Stromal cell of bone marrow (primary cell): ENCODE results near the gene GCC2.
"Not testable (repeated sequence)": the region's sequence is repeated elsewhere in the genome, so short reads cannot be mapped to it uniquely, and the experiment has no call there.

Experiments used
- DNase-seq: peaks from one replicate; pipeline ENCODE4 v3.0.0-alpha.2; 2012; ENCODE audit warnings: low read depth

GCC2 gene

GRCh38 chr2:108444941-108445840, 3.8 kb upstream of the GCC2 start:
- DNase-seq, result no peak

DNA sequence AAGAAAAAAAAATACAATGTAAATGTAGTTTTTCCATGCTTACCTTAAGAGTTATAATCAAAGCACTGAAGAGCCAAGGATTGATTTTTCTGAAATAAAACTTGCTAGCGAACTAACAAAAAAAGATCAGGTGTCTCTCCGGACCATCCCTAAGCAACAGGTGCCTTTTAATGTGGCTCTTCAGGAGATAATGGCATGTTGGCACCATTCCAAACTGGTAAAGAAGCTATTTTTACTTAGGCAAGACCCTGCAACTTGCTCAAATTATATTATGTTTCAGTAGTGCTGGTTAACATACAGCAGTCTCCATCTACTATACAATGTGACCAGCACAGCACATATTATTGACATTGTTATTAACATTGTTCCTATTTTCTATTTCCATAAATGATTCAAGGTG, 2.3 kb upstream of the GCC2 start:
- DNase-seq, result no peak

DNA sequence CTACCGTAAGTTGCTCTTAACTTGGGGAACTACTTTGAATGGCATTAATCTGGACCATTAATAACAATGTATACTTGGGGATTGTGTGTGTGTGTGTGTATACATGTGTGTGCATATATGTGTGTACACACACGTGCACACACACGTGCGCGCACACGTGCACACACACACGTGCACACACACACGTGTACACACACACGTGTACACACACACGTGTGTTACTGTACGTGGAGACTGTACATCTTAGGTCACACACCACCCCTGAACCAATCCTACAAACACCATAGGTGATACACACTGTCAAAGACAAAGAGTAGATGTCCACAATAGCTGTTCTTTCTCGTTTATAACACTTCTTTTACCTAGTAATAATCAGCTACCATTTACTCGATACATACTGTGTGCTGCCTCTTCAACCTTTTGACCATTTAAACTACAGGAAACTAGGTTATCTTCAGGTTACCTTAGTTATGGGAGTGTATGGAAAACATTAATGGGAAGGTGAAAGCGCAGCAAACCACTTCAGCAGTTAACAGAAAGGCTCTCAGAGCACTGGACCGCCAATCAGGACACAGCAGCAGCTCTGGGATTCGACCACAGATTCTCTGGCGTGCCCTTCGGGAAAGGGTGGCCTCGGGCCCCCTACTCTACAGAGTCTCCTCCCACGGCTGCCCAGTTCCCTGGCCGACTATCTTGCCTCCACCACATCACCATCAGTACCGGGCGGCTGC, 894 bp upstream of the GCC2 start:
- no peak for DNase-seq

DNA sequence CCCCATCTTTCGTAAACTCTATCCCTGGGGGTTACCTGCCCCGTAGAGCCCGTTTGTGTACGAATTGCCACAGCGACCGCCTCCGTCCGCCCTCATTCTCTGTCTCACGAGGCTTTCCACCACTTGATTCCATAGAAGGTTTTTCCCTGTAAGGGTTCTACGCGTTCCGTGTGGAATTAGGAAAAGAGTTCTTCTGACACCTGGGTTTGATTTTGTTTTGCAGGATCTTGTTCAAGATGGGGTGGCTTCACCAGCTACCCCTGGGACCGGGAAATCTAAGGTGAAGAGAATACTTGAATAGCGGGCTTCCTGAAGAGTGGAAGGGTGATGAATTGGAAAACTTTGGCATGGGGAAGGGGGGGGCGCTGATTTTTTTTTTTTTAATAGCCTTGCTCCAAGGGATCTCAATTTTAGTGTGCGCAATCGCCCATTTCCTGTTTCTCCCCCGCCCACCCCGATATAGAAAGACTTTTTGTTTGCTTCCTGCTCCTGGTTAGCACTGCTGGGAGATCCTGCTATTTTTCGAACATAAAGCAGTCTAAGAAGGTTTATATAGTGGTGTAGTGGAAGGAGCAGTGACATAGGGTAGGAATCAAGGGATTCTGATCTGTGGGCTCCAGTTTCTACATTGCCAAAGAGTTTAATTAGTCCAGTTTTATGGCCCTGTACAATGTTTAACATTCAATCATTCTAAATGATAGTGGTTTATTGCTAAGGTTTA, 564 bp downstream of the GCC2 start:
- DNase-seq, result no peak

DNA sequence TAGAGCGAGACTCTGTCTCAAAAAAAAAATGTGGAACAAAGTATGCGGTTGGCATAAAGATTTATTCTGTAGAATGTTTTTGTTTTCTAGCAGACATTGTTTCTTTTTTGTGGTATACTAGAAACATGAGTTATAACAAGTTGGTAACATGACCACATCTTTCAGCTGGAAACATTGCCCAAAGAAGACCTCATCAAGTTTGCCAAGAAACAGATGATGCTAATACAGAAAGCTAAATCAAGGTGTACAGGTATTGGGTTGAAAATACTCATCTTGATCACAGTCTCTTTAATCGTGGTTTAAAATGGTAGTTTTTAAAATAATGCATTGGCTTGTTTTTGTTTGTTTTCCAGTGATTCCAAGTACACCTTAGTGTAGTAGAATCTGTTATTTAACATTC, 1.9 kb downstream of the GCC2 start:
- DNase-seq, result no peak

DNA sequence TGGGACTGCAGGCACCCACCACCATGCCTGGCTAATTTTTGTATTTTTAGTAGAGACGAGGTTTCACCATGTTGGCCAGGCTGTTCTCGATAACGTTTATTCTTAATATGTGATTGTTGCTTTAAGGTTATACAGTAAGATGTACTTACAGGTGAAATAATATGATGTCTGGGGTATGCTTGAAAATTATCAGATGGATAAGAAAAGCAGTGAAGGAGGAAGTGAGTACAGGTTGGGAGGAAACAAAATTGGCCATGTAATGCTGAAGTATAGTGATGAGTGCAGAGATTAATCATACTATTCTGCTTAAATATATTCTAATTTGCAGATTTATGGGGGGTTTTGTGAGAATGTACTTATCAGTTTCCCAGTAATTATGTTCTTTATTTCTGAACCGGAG, 3.0 kb downstream of the GCC2 start:
- no peak for DNase-seq

- not testable (repeated sequence) for DNase-seq
Measured at GRCh38 chr2:108453530-108453929, 4.5 kb downstream of the GCC2 start.

DNA sequence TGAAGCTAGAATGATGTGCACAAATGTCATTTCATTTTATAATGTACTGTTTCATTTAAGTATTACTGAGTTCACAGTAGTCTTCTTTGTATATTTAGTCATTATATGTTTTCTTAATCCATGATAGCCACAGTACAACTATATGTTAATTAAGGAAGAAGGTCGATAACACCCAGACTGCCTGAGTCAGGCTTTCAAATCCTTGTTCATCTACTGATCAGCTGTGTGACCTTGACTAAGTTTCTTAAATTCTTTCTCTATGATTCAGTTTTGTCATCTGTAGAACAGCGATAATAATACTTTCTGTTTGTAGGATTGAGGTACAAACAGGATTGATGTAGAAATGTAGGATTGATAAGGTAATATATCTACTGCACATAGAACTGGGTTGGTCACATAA, 5.4 kb downstream of the GCC2 start:
- DNase-seq, result no peak

- no peak for DNase-seq
Measured at GRCh38 chr2:108455571-108455970, 6.6 kb downstream of the GCC2 start.

DNA sequence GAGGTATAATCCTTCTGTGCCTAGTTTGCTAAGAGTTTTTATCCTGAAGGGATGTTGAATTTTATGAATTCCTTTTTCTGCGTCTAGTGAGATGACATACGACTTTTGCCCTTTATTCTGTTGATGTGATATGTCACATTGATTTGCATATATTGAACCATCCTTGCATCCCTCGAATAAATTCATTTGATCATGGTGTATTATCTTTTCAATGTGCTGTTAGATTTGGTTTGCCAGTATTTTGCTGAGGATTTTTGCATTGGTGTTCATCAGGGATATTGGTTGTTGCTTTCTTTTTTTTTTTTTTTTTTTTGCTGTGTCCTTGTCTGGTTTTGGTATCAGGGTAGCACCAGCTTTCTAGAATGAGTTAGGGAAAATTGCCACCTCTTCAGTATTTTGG, 9.1 kb downstream of the GCC2 start:
- no peak for DNase-seq

DNA sequence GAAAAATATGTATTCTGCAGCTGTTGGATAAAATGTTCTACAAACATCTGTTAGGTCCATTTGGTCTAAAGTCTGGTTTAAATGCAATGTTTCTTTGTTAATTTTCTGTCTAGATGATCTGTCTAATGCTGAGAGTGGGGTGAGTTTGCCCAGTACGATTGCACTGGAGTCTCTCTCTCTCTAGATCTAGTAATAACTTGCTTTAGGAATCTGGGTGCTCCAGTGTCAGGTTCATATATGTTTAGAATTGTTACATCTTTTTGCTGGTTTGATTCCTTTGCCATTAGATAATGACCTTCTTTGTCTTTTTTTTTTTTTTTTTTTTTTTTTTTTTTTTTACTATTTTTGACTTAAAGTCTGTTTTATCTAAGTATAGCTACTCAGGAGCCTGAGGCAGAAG, 10.4 kb downstream of the GCC2 start:
- no peak for DNase-seq

DNA sequence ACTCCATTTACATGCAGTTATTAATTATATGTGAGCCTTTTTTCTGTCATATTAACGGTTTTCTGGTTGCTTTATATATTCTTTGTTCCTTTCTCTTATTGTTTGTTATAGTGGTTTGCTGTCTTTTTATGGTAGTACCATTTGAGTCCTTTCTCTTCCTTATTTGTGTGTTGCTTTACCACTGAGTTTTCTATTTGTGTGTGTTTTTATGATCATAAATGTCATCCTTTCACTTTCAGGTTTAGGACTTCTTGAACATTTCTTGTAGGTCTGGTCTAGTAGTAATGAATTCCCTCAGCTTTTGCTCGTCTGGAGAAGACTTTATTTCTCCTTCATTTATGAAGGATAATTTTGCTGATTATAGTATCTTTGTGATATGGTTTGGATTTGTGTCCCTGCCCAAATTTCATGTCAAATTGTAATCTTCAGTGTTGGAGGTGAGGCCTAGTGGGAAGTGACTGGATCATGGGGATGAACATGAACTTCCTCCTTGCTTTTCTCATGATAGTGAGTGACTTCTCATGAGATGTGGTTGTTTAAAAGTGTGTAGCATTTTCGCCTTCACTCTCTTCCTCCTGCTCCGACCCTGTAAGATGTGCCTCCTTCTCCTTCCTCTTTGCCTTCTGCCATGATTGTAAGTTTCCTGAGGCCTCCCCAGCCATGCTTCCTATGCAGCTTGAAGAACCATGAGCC, 11.5 kb downstream of the GCC2 start:
- no peak for DNase-seq

- DNase-seq, result no peak
Measured at GRCh38 chr2:108477099-108477498, 28.1 kb downstream of the GCC2 start.

GRCh38 chr2:108485253-108485652, 36.2 kb downstream of the GCC2 start:
- DNase-seq, result no peak

DNA sequence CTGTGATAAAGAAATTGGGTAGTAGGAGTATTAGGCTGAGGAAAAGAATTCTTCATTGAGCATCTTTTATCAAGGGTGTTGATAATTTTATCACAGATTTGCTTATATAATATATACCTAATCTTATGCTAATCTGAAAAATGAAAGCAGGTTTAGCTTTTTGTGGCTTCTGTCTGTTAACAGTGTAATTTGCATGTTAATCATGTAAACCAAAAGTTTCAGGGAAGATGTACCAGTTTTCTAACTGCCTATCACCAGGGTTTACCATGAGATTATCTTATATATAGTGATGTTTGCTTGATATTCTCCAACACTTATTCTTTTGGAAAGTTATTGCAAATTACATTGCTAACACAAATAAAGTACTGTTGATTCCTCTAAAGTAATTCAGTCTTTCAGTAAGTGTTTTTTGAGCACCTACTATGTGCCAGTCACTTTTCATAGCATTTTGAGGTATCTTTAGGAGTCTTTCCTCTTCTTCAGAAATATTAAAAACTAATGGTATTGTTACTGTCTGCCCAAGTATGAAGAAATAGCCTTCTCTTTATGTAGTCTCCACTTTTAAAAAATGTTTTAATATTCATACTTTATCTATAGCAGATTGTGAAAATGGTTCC, 41.6 kb downstream of the GCC2 start:
- no peak for DNase-seq

- DNase-seq, result no peak
Measured at GRCh38 chr2:108491848-108492247, 42.8 kb downstream of the GCC2 start.

DNA sequence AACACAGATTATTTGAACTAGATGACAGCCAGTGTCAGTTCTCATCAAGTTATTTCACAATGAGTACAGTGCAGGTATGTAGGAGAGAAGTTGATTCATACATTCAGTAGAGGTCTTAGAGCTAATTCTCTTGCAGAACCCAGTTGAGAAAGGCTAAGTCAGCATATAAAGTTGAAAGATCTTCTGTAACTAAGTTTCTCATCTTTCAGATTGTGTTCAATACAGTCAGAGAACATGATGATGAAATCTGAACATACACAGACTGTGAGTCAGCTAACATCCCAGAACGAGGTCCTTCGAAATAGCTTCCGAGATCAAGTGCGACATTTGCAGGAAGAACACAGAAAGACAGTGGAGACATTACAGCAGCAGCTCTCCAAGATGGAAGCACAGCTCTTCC, 43.4 kb downstream of the GCC2 start:
- peak; percentile 45 for DNase-seq

- DNase-seq, result not testable (repeated sequence)
Measured at GRCh38 chr2:108496167-108496566, 47.2 kb downstream of the GCC2 start.

- peak; percentile 62 for DNase-seq
Measured at GRCh38 chr2:108507620-108508019, 58.6 kb downstream of the GCC2 start.

GRCh38 chr2:108512431-108512830, 63.4 kb downstream of the GCC2 start:
- DNase-seq, result not testable (repeated sequence)

GRCh38 chr2:108514478-108514877, 65.5 kb downstream of the GCC2 start:
- DNase-seq, result not testable (repeated sequence)

- not testable (repeated sequence) for DNase-seq
Measured at GRCh38 chr2:108524688-108525087, 75.7 kb downstream of the GCC2 start.
